Measurements from ENCODE around the gene NEMF. TPM values are rescaled to one million over a fixed set of nuclear protein-coding genes. Genes with fewer than 3 reads are reported as not detected.

NEMF gene
- polyA plus RNA-seq, 1 donor from 2014 or later, result 91.0 TPM

- no peaks in the 10 kb centered on the region for H3F3A ChIP-seq (ENCODE audit: insufficient read depth, low read length, poor library complexity, severe bottlenecking)
- no peaks in the 10 kb centered on the region for H4K20me1 ChIP-seq (ENCODE audit: insufficient read depth)
- H3K27ac ChIP-seq (ENCODE audit: low read length), result no peak overlapping the region
- no peaks in the 10 kb centered on the region for H3K9me3 ChIP-seq (ENCODE audit: low read length)
- no peak overlapping the region for H3K9ac ChIP-seq (ENCODE audit: low read length)
- no peak overlapping the region for H2AFZ ChIP-seq (ENCODE audit: low read depth, low read length)
- no peaks in the 10 kb centered on the region for H3K79me2 ChIP-seq (replicated peaks; ENCODE audit: insufficient read depth, low read length)
- H3K27me3 ChIP-seq (ENCODE audit: insufficient read depth, low read depth, low read length), result no peaks in the 10 kb centered on the region
- no peak overlapping the region for H3K4me2 ChIP-seq (ENCODE audit: low read length)
- no peak overlapping the region for H3K4me3 ChIP-seq (ENCODE audit: low read length)
- H3K9me2 ChIP-seq (ENCODE audit: insufficient read depth, low read length), result no peaks in the 10 kb centered on the region
- TF ChIP-seq, protein P1, sequence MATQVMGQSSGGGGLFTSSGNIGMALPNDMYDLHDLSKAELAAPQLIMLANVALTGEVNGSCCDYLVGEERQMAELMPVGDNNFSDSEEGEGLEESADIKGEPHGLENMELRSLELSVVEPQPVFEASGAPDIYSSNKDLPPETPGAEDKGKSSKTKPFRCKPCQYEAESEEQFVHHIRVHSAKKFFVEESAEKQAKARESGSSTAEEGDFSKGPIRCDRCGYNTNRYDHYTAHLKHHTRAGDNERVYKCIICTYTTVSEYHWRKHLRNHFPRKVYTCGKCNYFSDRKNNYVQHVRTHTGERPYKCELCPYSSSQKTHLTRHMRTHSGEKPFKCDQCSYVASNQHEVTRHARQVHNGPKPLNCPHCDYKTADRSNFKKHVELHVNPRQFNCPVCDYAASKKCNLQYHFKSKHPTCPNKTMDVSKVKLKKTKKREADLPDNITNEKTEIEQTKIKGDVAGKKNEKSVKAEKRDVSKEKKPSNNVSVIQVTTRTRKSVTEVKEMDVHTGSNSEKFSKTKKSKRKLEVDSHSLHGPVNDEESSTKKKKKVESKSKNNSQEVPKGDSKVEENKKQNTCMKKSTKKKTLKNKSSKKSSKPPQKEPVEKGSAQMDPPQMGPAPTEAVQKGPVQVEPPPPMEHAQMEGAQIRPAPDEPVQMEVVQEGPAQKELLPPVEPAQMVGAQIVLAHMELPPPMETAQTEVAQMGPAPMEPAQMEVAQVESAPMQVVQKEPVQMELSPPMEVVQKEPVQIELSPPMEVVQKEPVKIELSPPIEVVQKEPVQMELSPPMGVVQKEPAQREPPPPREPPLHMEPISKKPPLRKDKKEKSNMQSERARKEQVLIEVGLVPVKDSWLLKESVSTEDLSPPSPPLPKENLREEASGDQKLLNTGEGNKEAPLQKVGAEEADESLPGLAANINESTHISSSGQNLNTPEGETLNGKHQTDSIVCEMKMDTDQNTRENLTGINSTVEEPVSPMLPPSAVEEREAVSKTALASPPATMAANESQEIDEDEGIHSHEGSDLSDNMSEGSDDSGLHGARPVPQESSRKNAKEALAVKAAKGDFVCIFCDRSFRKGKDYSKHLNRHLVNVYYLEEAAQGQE (IDR thresholded peaks at IDR 0.05; ENCODE audit: borderline replicate concordance), result no peak
- TF ChIP-seq MXI1 (conservative IDR thresholded peaks at IDR 0.05; ENCODE audit: poor library complexity, severe bottlenecking) (no peak), TAF1 (IDR thresholded peaks at IDR 0.05; ENCODE audit: low read depth) (no peak), POLR2AphosphoS5 (IDR thresholded peaks at IDR 0.05) (no peak), RAD21 (conservative IDR thresholded peaks at IDR 0.05) (no peak), EZH2 (IDR thresholded peaks at IDR 0.05; ENCODE audit: borderline replicate concordance, insufficient read depth, low read length, poor library complexity, severe bottlenecking) (no peak), EP300 (conservative IDR thresholded peaks at IDR 0.05; ENCODE audit: poor library complexity, severe bottlenecking) (no peak), SMC3 (conservative IDR thresholded peaks at IDR 0.05; ENCODE audit: poor library complexity) (no peak)
- TF ChIP-seq, protein P2, sequence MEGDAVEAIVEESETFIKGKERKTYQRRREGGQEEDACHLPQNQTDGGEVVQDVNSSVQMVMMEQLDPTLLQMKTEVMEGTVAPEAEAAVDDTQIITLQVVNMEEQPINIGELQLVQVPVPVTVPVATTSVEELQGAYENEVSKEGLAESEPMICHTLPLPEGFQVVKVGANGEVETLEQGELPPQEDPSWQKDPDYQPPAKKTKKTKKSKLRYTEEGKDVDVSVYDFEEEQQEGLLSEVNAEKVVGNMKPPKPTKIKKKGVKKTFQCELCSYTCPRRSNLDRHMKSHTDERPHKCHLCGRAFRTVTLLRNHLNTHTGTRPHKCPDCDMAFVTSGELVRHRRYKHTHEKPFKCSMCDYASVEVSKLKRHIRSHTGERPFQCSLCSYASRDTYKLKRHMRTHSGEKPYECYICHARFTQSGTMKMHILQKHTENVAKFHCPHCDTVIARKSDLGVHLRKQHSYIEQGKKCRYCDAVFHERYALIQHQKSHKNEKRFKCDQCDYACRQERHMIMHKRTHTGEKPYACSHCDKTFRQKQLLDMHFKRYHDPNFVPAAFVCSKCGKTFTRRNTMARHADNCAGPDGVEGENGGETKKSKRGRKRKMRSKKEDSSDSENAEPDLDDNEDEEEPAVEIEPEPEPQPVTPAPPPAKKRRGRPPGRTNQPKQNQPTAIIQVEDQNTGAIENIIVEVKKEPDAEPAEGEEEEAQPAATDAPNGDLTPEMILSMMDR (IDR thresholded peaks at IDR 0.05; ENCODE audit: poor library complexity, severe bottlenecking), result no peak
- no peaks in the 10 kb centered on the region for H3K36me3 ChIP-seq (ENCODE audit: insufficient read depth, low read length)
These were observed 30.5 kb upstream of the NEMF start for GRCh38 chr14:49882826-49883694.

- Histone ChIP-seq H3K27me3 (ENCODE audit: insufficient read depth, low read depth, low read length) (no peaks in the 10 kb centered on the region), H3K4me3 (ENCODE audit: low read length) (no peak overlapping the region), H3K27ac (ENCODE audit: low read length) (no peak overlapping the region), H3K9me3 (ENCODE audit: low read length) (no peaks in the 10 kb centered on the region), H3F3A (ENCODE audit: insufficient read depth, low read length, poor library complexity, severe bottlenecking) (no peaks in the 10 kb centered on the region), H3K9me2 (ENCODE audit: insufficient read depth, low read length) (no peaks in the 10 kb centered on the region), H3K36me3 (ENCODE audit: insufficient read depth, low read length) (no peaks in the 10 kb centered on the region), H4K20me1 (ENCODE audit: insufficient read depth) (no peaks in the 10 kb centered on the region), H3K9ac (ENCODE audit: low read length) (no peak overlapping the region), H2AFZ (ENCODE audit: low read depth, low read length) (no peak overlapping the region), H3K79me2 (replicated peaks; ENCODE audit: insufficient read depth, low read length) (no peaks in the 10 kb centered on the region), H3K4me2 (ENCODE audit: low read length) (no peak overlapping the region)
- TF ChIP-seq TAF1 (IDR thresholded peaks at IDR 0.05; ENCODE audit: low read depth) (no peak), EP300 (conservative IDR thresholded peaks at IDR 0.05; ENCODE audit: poor library complexity, severe bottlenecking) (no peak), RAD21 (conservative IDR thresholded peaks at IDR 0.05) (no peak), MXI1 (conservative IDR thresholded peaks at IDR 0.05; ENCODE audit: poor library complexity, severe bottlenecking) (no peak), SMC3 (conservative IDR thresholded peaks at IDR 0.05; ENCODE audit: poor library complexity) (no peak), EZH2 (IDR thresholded peaks at IDR 0.05; ENCODE audit: borderline replicate concordance, insufficient read depth, low read length, poor library complexity, severe bottlenecking) (no peak), POLR2AphosphoS5 (IDR thresholded peaks at IDR 0.05) (no peak)
- TF ChIP-seq, protein P2 (IDR thresholded peaks at IDR 0.05; ENCODE audit: poor library complexity, severe bottlenecking), result no peak
- TF ChIP-seq, protein P1 (IDR thresholded peaks at IDR 0.05; ENCODE audit: borderline replicate concordance), result no peak
These were observed 28.9 kb upstream of the NEMF start for GRCh38 chr14:49881350-49882001.
